Measurements from ENCODE around the gene CLC.

DNA sequence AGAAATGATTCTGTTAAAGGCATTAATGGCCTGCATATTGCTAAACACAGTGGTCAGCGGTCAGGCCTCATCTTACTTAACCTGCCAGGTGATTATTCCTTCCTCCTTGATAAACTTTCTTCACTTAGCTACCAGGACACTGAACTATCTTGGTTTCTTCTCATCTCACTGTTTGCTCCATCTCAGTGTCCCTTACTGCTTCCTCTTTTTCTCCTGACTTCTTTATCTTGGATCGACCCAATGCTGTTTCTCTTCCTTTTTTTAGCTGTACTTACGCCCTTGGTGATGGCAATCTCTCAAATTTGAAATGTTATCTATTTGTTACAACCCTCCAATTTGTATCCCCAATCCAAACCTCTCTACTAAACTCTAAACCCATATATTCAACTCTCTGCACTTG is 7.8 kb upstream of the CLC start:
- TF ChIP-seq, protein P1, sequence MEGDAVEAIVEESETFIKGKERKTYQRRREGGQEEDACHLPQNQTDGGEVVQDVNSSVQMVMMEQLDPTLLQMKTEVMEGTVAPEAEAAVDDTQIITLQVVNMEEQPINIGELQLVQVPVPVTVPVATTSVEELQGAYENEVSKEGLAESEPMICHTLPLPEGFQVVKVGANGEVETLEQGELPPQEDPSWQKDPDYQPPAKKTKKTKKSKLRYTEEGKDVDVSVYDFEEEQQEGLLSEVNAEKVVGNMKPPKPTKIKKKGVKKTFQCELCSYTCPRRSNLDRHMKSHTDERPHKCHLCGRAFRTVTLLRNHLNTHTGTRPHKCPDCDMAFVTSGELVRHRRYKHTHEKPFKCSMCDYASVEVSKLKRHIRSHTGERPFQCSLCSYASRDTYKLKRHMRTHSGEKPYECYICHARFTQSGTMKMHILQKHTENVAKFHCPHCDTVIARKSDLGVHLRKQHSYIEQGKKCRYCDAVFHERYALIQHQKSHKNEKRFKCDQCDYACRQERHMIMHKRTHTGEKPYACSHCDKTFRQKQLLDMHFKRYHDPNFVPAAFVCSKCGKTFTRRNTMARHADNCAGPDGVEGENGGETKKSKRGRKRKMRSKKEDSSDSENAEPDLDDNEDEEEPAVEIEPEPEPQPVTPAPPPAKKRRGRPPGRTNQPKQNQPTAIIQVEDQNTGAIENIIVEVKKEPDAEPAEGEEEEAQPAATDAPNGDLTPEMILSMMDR (IDR thresholded peaks at IDR 0.05) = no peak
- TF ChIP-seq ZFX (IDR thresholded peaks at IDR 0.05; ENCODE audit: borderline replicate concordance) = no peak

All from 22Rv1 (cell line).